IPS DF 6.9 (cell line): ENCODE results near the gene TXNIP.

Experiments
- DNase-seq: peaks from one replicate; pipeline ENCODE4 v3.0.0-alpha.2; 2013; ENCODE audit warnings: low read depth, low spot score
- H3K27ac ChIP-seq: one replicate; pipeline ENCODE4 v1.5.1; 2013; ENCODE audit warnings: low read length, control low read depth
- H3K27me3 ChIP-seq: 2 replicates; pipeline ENCODE4 v1.6.1; 2013; ENCODE audit warnings: mild to moderate bottlenecking, low read length; ENCODE audit not compliant: control insufficient read depth, insufficient read depth
- H3K36me3 ChIP-seq: 2 replicates; pipeline ENCODE4 v1.6.1; 2013; ENCODE audit warnings: low read length; ENCODE audit not compliant: control insufficient read depth, insufficient read depth
- H3K4me1 ChIP-seq: 2 replicates; pipeline ENCODE4 v1.6.1; 2013; ENCODE audit warnings: low read length; ENCODE audit not compliant: control insufficient read depth, insufficient read depth
- H3K4me3 ChIP-seq: 2 replicates; pipeline ENCODE4 v1.5.1; 2013; ENCODE audit warnings: mild to moderate bottlenecking, low read length
- H3K9me3 ChIP-seq: 2 replicates; pipeline ENCODE4 v1.6.1; 2013; ENCODE audit warnings: low read length, inconsistent platforms; ENCODE audit not compliant: control insufficient read depth, insufficient read depth
- whole genome bisulfite sequencing: extraction: QIAGEN DNeasy Blood & Tissue Kit; methylation state at CpG from one replicate; pipeline ENCODE4 v1.1.7; 2013; ENCODE audit warnings: mixed read lengths, missing lambda C conversion rate; ENCODE audit not compliant: insufficient read length, insufficient coverage; 5-methylcytosine and 5-hydroxymethylcytosine counted together

Gene TXNIP

GRCh38 chr1:146010126-146010738 lies 13.9 kb upstream of the TXNIP start:
- H3K4me3 ChIP-seq = no peak overlapping the region
- H3K9me3 ChIP-seq = no peaks in the 10 kb centered on the region
- no peak overlapping the region for H3K27ac ChIP-seq
- DNase-seq = no peak
- H3K27me3 ChIP-seq = no peaks in the 10 kb centered on the region
- H3K36me3 ChIP-seq = no peaks in the 10 kb centered on the region
- WGBS = no CpG with 5 or more reads among the region's 8 CpGs
- H3K4me1 ChIP-seq = no peaks in the 10 kb centered on the region

- DNase-seq = no peak
- Histone ChIP-seq H3K9me3 (no peaks in the 10 kb centered on the region), H3K4me1 (no peaks in the 10 kb centered on the region), H3K4me3 (no peak overlapping the region), H3K27me3 (no peaks in the 10 kb centered on the region), H3K27ac (no peak overlapping the region), H3K36me3 (no peaks in the 10 kb centered on the region)
- WGBS = no CpG with 5 or more reads among the region's 8 CpGs
These were observed 11.2 kb upstream of the TXNIP start for GRCh38 chr1:146007489-146008133.

GRCh38 chr1:146001709-146002108 lies 5.3 kb upstream of the TXNIP start:
- no CpG with 5 or more reads among the region's 2 CpGs for WGBS

DNA sequence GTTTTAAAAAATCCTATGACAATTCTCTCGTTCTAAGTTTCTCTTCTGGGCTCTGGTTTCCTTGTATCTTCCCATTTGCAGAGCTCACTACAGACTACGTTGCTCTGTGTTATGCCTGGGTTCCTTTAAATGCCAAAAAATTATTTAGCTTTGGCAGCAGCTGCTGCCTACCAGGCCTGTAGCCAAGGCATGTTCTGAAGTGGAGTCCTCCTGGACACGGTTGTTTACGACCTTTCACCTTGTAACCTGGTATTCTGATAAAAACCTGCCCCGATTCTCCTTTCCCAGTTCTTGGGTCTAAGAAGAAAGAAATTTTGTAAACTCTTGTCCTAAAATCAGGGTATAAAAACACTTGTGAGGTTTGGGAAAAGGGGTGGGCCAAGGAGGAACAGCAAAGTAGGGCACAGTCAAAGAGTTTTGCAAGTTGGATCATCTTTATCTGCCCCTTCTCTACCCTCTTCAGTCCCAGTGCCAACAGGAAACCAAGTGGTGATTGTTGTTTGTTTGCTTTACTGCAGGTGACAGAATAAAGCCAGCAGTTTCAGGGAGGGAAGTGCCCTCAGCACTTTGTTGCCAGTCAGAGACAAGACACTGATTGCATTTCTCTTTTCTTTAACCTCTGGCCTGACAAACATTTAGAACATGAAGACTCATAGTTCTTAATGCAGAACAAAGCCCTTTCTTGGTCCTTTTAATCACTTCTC lies 3.1 kb upstream of the TXNIP start:
- Histone ChIP-seq H3K4me1 (0 out of 2 replicates have a peak, but pooled peaks cover 1% of the 10 kb centered on the region), H3K36me3 (peaks cover 1% of the 10 kb centered on the region; the same call in 1 of the 2 replicates), H3K4me3 (no peak overlapping the region), H3K27ac (no peak overlapping the region), H3K27me3 (no peaks in the 10 kb centered on the region), H3K9me3 (no peaks in the 10 kb centered on the region)
- no CpG with 5 or more reads among the region's 5 CpGs for WGBS
- no peak for DNase-seq

More at GRCh38 chr1:146001709-146002108, 5.3 kb upstream of the TXNIP start:
- no peak overlapping the region for H3K4me3 ChIP-seq
- H3K27me3 ChIP-seq = no peaks in the 10 kb centered on the region
- no peak overlapping the region for H3K27ac ChIP-seq
- no peaks in the 10 kb centered on the region for H3K36me3 ChIP-seq
- H3K4me1 ChIP-seq = no peaks in the 10 kb centered on the region
- DNase-seq = no peak
- no peaks in the 10 kb centered on the region for H3K9me3 ChIP-seq

- Histone ChIP-seq H3K27ac (no peak overlapping the region), H3K4me1 (0 out of 2 replicates have a peak, but pooled peaks cover 2% of the 10 kb centered on the region), H3K36me3 (peaks cover 12% of the 10 kb centered on the region; the same call in 1 of the 2 replicates), H3K4me3 (no peak overlapping the region), H3K9me3 (no peaks in the 10 kb centered on the region), H3K27me3 (no peaks in the 10 kb centered on the region)
- no CpG with 5 or more reads among the region's 3 CpGs for WGBS
- DNase-seq = no peak
These were observed 1.3 kb upstream of the TXNIP start for GRCh38 chr1:145997718-145998023.

GRCh38 chr1:145997016-145997717 lies 788 bp upstream of the TXNIP start:
- Histone ChIP-seq H3K27me3 (no peaks in the 10 kb centered on the region), H3K4me1 (0 out of 2 replicates have a peak, but pooled peaks cover 2% of the 10 kb centered on the region), H3K4me3 (peak overlapping the region; percentile 52; the same call in 1 of the 2 replicates), H3K36me3 (peaks cover 12% of the 10 kb centered on the region; the same call in 1 of the 2 replicates), H3K9me3 (no peaks in the 10 kb centered on the region), H3K27ac (no peak overlapping the region)
- no CpG with 5 or more reads among the region's 12 CpGs for WGBS
- DNase-seq = no peak

- Histone ChIP-seq H3K27me3 (no peaks in the 10 kb centered on the region), H3K27ac (no peak overlapping the region), H3K4me1 (0 out of 2 replicates have a peak, but pooled peaks cover 2% of the 10 kb centered on the region), H3K4me3 (peak overlapping the region; percentile 94), H3K36me3 (peaks cover 12% of the 10 kb centered on the region; the same call in 1 of the 2 replicates), H3K9me3 (no peaks in the 10 kb centered on the region)
- no peak for DNase-seq
- WGBS = no CpG with 5 or more reads among the region's 13 CpGs
These were observed 381 bp downstream of the TXNIP start for GRCh38 chr1:145995964-145996432.

DNA sequence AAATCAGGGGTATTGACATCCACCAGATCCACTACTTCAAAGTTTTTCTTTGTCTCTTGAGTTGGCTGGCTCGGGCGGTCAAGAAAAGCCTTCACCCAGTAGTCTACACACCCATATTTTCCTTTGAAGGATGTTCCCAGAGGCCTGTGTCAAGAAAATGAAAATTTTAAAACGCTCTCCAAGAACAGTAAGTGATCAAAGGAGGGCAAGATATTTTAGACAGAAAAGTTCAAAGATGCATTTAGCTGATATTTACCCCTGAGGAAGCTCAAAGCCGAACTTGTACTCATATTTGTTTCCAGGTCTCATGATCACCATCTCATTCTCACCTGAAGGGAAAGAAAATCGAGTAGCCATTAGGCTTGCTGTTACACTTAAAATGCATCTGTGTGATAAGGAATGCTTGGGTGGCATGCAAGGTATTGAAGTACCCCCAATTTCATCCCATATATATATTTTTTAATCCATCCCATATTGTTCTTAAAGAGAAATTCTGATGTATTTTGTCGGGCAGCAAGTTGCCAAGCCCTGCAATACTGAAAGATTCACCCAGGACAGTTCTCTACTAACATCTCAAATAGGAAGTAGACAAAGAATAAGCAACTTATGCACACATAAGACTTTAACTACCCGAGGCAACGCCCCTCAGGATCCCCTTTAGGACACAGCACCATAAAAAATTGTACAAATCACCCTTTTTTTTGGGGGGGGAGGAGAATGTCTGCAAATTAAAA lies 1.1 kb downstream of the TXNIP start:
- Histone ChIP-seq H3K27ac (no peak overlapping the region), H3K9me3 (no peaks in the 10 kb centered on the region), H3K4me1 (0 out of 2 replicates have a peak, but pooled peaks cover 2% of the 10 kb centered on the region), H3K4me3 (peak overlapping the region; percentile 94; the same call in 1 of the 2 replicates), H3K27me3 (no peaks in the 10 kb centered on the region), H3K36me3 (peaks cover 12% of the 10 kb centered on the region; the same call in 1 of the 2 replicates)
- no peak for DNase-seq
- no CpG with 5 or more reads among the region's 8 CpGs for WGBS

- WGBS = no CpG with 5 or more reads among the region's 10 CpGs
- Histone ChIP-seq H3K27me3 (no peaks in the 10 kb centered on the region), H3K9me3 (no peaks in the 10 kb centered on the region), H3K4me3 (peak overlapping the region; percentile 94; the same call in 1 of the 2 replicates), H3K27ac (no peak overlapping the region), H3K36me3 (peaks cover 12% of the 10 kb centered on the region; the same call in 1 of the 2 replicates), H3K4me1 (0 out of 2 replicates have a peak, but pooled peaks cover 2% of the 10 kb centered on the region)
- no peak for DNase-seq
These were observed 1.8 kb downstream of the TXNIP start for GRCh38 chr1:145994391-145995120.
